CD14-positive monocyte (primary cell): ENCODE results near the gene FARP1. TPM values are rescaled to one million over a fixed set of nuclear protein-coding genes. Genes with fewer than 3 reads are reported as not detected.

Source experiments
- DNase-seq, 3 donors: peaks; one replicate each; pipeline ENCODE4 v3.0.0-alpha.2; 2011 to 2022
- H2AFZ ChIP-seq: 2 replicates; pipeline ENCODE4 v1.6.0; 2012; ENCODE audit warnings: mild to moderate bottlenecking, low read depth, low read length, inconsistent platforms; ENCODE audit not compliant: insufficient read depth, poor library complexity, severe bottlenecking
- H3K27ac ChIP-seq, 2 donors: 1 replicate in 1 of 2; 2 replicates in 1 of 2; pipeline ENCODE4 v1.5.1; 2012 to 2013; ENCODE audit warnings: low read length in 2 of 2, control low read depth in 1 of 2, inconsistent platforms in 1 of 2, low read depth in 1 of 2, mild to moderate bottlenecking in 1 of 2
- H3K27me3 ChIP-seq, 2 donors: one replicate each; pipeline versions ENCODE4 v1.6.0 to v1.6.1; 2011 to 2013; ENCODE audit warnings: low read length in 2 of 2; ENCODE audit not compliant: control insufficient read depth in 2 of 2, insufficient read depth in 2 of 2
- H3K36me3 ChIP-seq, 2 donors: replicated peaks in 1 of 2; 1 replicate in 1 of 2; 2 replicates in 1 of 2; pipeline versions ENCODE4 v1.5.1 to v1.6.1; 2012 to 2013; ENCODE audit warnings: low read length in 2 of 2, control low read depth in 1 of 2, inconsistent platforms in 1 of 2, mild to moderate bottlenecking in 1 of 2; ENCODE audit not compliant: insufficient read depth in 2 of 2, control insufficient read depth in 1 of 2
- H3K4me1 ChIP-seq, 2 donors: 1 replicate in 1 of 2; 2 replicates in 1 of 2; pipeline versions ENCODE4 v1.5.1 to v1.6.1; 2012 to 2013; ENCODE audit warnings: low read length in 2 of 2, control low read depth in 1 of 2, inconsistent platforms in 1 of 2, mild to moderate bottlenecking in 1 of 2, moderate library complexity in 1 of 2; ENCODE audit not compliant: insufficient read depth in 2 of 2, control insufficient read depth in 1 of 2
- H3K4me2 ChIP-seq: replicated peaks from 2 replicates; pipeline ENCODE3; 2012; ENCODE audit warnings: low read length, moderate library complexity, mild to moderate bottlenecking; ENCODE audit not compliant: poor library complexity, severe bottlenecking; ENCODE audit errors: extremely low read depth
- H3K4me3 ChIP-seq, 3 experiments: fragments of 200-600 bp in 1 of 3; sonication (generic) in 1 of 3; replicated peaks in 1 of 3; 1 replicate in 2 of 3; 2 replicates in 1 of 3; pipeline ENCODE4 v1.5.1; 2011 to 2013; ENCODE audit warnings: low read length in 3 of 3, mild to moderate bottlenecking in 3 of 3, control low read depth in 2 of 3, low read depth in 2 of 3, inconsistent platforms in 1 of 3, moderate library complexity in 1 of 3
- H3K79me2 ChIP-seq: 2 replicates; pipeline ENCODE4 v1.6.0; 2012; ENCODE audit warnings: mild to moderate bottlenecking, control low read depth, inconsistent platforms, low read length, moderate library complexity; ENCODE audit not compliant: insufficient read depth
- H3K9ac ChIP-seq: 2 replicates; pipeline ENCODE4 v1.6.0; 2017; ENCODE audit warnings: low read length, mild to moderate bottlenecking; ENCODE audit not compliant: insufficient read depth, poor library complexity, severe bottlenecking
- H3K9me3 ChIP-seq, 2 donors: replicated peaks in 1 of 2; 1 replicate in 1 of 2; 2 replicates in 1 of 2; pipeline versions ENCODE4 v1.5.1 to v1.6.1; 2012 to 2013; ENCODE audit warnings: low read length in 2 of 2, control low read depth in 1 of 2; ENCODE audit not compliant: control insufficient read depth in 1 of 2, insufficient read depth in 1 of 2
- H4K20me1 ChIP-seq: 2 replicates; pipeline ENCODE4 v1.6.0; 2012; ENCODE audit warnings: mild to moderate bottlenecking, low read length, control low read depth, moderate library complexity; ENCODE audit not compliant: insufficient read depth
- H3K27ac Mint-ChIP-seq, 7 donors: one replicate each; pipeline ENCODE4 v1.8.0; 2020; ENCODE audit warnings: mild to moderate bottlenecking in 7 of 7, mixed read lengths in 7 of 7, moderate library complexity in 6 of 7, inconsistent platforms in 2 of 7
- H3K27me3 Mint-ChIP-seq, 3 donors: one replicate each; pipeline ENCODE4 v1.8.0; 2021 to 2022; ENCODE audit warnings: low read depth in 3 of 3, mild to moderate bottlenecking in 3 of 3, mixed read lengths in 3 of 3, moderate library complexity in 3 of 3, inconsistent platforms in 1 of 3
- H3K36me3 Mint-ChIP-seq, 2 donors: one replicate each; pipeline ENCODE4 v1.8.0; 2020; ENCODE audit warnings: mixed read lengths in 2 of 2, inconsistent platforms in 1 of 2, mild to moderate bottlenecking in 1 of 2
- H3K4me1 Mint-ChIP-seq: one replicate; pipeline ENCODE4 v1.8.0; 2020; ENCODE audit warnings: mild to moderate bottlenecking, mixed read lengths
- H3K4me3 Mint-ChIP-seq, 2 donors: one replicate each; pipeline ENCODE4 v1.8.0; 2020; ENCODE audit warnings: mild to moderate bottlenecking in 2 of 2, mixed read lengths in 2 of 2, moderate library complexity in 1 of 2
- H3K9me3 Mint-ChIP-seq, 7 donors: one replicate each; pipeline ENCODE4 v1.8.0; 2020 to 2022; ENCODE audit warnings: mixed read lengths in 7 of 7, mild to moderate bottlenecking in 6 of 7, moderate library complexity in 6 of 7, inconsistent platforms in 2 of 7
- CTCF ChIP-seq: fragments of 200-600 bp; IDR thresholded peaks from one replicate; pipeline ENCODE4 v1.8.0; 2022; ENCODE audit warnings: antibody characterized with exemption, mild to moderate bottlenecking
- WGBS: methylation state at CpG from one replicate; pipeline ENCODE4 v1.1.5; 2013; ENCODE audit warnings: missing lambda C conversion rate; ENCODE audit not compliant: insufficient coverage; 5-methylcytosine and 5-hydroxymethylcytosine counted together
- intact Hi-C, 2 donors: fragments of 100-400 bp; cut with micrococcal nuclease; formaldehyde crosslinking; loops; one replicate each; pipeline versions ENCODE4 v1.15.0 to v1.15.1; 2023
- polyA plus RNA-seq, 3 donors: library from polyadenylated mRNA; depleted of rRNA in 1 of 3; unstranded in 2 of 3; stranded (reverse) in 1 of 3; fragments of 300-500 nt in 2 of 3; fragments of >200 nt in 1 of 3; fragmentation: Illumina TruSeq in 2 of 3; gene quantifications; 1 replicate in 2 of 3; 2 replicates in 1 of 3; pipeline ENCODE4 v1.2.3, GENCODE V29; 2012 to 2021

Gene FARP1
- polyA plus RNA-seq, 3 donors, result 0.01 to 0.16 (median 0.12) TPM

- Histone ChIP-seq H3K4me3 (no peak overlapping the region), H3K36me3 (no peaks in the 10 kb centered on the region), H3K9ac (no peak overlapping the region), H3K27me3 (no peaks in the 10 kb centered on the region), H3K4me2 (no peak overlapping the region), H3K79me2 (no peaks in the 10 kb centered on the region), H4K20me1 (no peaks in the 10 kb centered on the region), H3K27ac (no peak overlapping the region), H2AFZ (no peak overlapping the region), H3K4me1 (no peaks in the 10 kb centered on the region), H3K9me3 (no peaks in the 10 kb centered on the region)
- H3K27me3 Mint-ChIP-seq, result peaks cover 0 to 5% (median 3%) of the 10 kb centered on the region in 3 donors
- WGBS, result 91% methylated on average over 5 of the region's 7 CpGs
- H3K9me3 Mint-ChIP-seq, result peaks cover 0 to 3% (median 0%) of the 10 kb centered on the region in 7 donors
- H3K4me1 Mint-ChIP-seq, result no peaks in the 10 kb centered on the region
- H3K4me3 Mint-ChIP-seq, result no peak overlapping the region
- no peaks in the 10 kb centered on the region for H3K36me3 Mint-ChIP-seq
- TF ChIP-seq CTCF, result no peak
- intact Hi-C loops, result no loop called here
- no peak for DNase-seq
- H3K27ac Mint-ChIP-seq, result no peak overlapping the region
These were observed 286.6 kb downstream of the FARP1 start for GRCh38 chr13:98429531-98429930.

- Histone ChIP-seq H3K27ac (no peak overlapping the region), H3K36me3 (no peaks in the 10 kb centered on the region), H3K9ac (no peak overlapping the region), H3K4me2 (no peak overlapping the region), H3K4me3 (no peak overlapping the region), H2AFZ (no peak overlapping the region), H3K9me3 (no peaks in the 10 kb centered on the region), H4K20me1 (no peaks in the 10 kb centered on the region), H3K79me2 (no peaks in the 10 kb centered on the region), H3K4me1 (no peaks in the 10 kb centered on the region), H3K27me3 (no peaks in the 10 kb centered on the region)
- DNase-seq, result no peak
- H3K27me3 Mint-ChIP-seq, result peaks cover 0 to 5% (median 3%) of the 10 kb centered on the region in 3 donors
- 96% methylated on average over 4 of the region's 11 CpGs for WGBS
- no peak overlapping the region for H3K27ac Mint-ChIP-seq
- no peak for TF ChIP-seq CTCF
- H3K4me3 Mint-ChIP-seq, result no peak overlapping the region
- intact Hi-C loops, result no loop called here
- H3K36me3 Mint-ChIP-seq, result no peaks in the 10 kb centered on the region
- H3K9me3 Mint-ChIP-seq, result peaks cover 0 to 3% (median 0%) of the 10 kb centered on the region in 7 donors
- H3K4me1 Mint-ChIP-seq, result no peaks in the 10 kb centered on the region
These were observed 287.3 kb downstream of the FARP1 start for GRCh38 chr13:98429977-98430736.
